GM18508 (cell line): ENCODE data around the gene VIPR2.
"Not testable (repeated sequence)": the region's sequence is repeated elsewhere in the genome, so short reads cannot be mapped to it uniquely, and the experiment has no call there.

Source experiments
- ATAC-seq: cut with Tn5 transposase; IDR thresholded peaks from one replicate; pipeline ENCODE4 v1.9.1; 2021; ENCODE audit warnings: moderate number of reproducible peaks; ENCODE audit not compliant: insufficient read depth, unreplicated experiment

VIPR2 gene

GRCh38 chr7:159015454-159016410 lies 128.9 kb downstream of the VIPR2 start:
- no peak for ATAC-seq

- no peak for ATAC-seq
These were observed 129.6 kb downstream of the VIPR2 start for GRCh38 chr7:159015081-159015453.

GRCh38 chr7:159014297-159015062 lies 130.2 kb downstream of the VIPR2 start:
- ATAC-seq, result no peak

GRCh38 chr7:159013825-159014289 lies 130.8 kb downstream of the VIPR2 start:
- no peak for ATAC-seq

GRCh38 chr7:159013181-159013690 lies 131.4 kb downstream of the VIPR2 start:
- no peak for ATAC-seq

- no peak for ATAC-seq
These were observed 132.2 kb downstream of the VIPR2 start for GRCh38 chr7:159012353-159013069.

GRCh38 chr7:159011722-159012022 lies 133.0 kb downstream of the VIPR2 start:
- no peak for ATAC-seq

GRCh38 chr7:159010937-159011721 lies 133.5 kb downstream of the VIPR2 start:
- ATAC-seq, result no peak

GRCh38 chr7:159010411-159010810 lies 134.3 kb downstream of the VIPR2 start:
- ATAC-seq, result no peak

GRCh38 chr7:159009951-159010350 lies 134.7 kb downstream of the VIPR2 start:
- ATAC-seq, result no peak

- no peak for ATAC-seq
These were observed 136.2 kb downstream of the VIPR2 start for GRCh38 chr7:159008417-159008816.

- no peak for ATAC-seq
These were observed 136.7 kb downstream of the VIPR2 start for GRCh38 chr7:159007996-159008389.

GRCh38 chr7:159007364-159007995 lies 137.2 kb downstream of the VIPR2 start:
- no peak for ATAC-seq

- ATAC-seq, result no peak
These were observed 138.0 kb downstream of the VIPR2 start for GRCh38 chr7:159006610-159007130.

GRCh38 chr7:159006022-159006609 lies 138.6 kb downstream of the VIPR2 start:
- ATAC-seq, result not testable (repeated sequence)

- ATAC-seq, result no peak
These were observed 139.0 kb downstream of the VIPR2 start for GRCh38 chr7:159005618-159006017.

GRCh38 chr7:159004411-159004810 lies 140.3 kb downstream of the VIPR2 start:
- ATAC-seq, result no peak

GRCh38 chr7:159001811-159002210 lies 142.9 kb downstream of the VIPR2 start:
- ATAC-seq, result no peak
